Pancreas (tissue), 10 donors: Measurements from ENCODE around the gene TFR2. TPM values are rescaled to one million over a fixed set of nuclear protein-coding genes. Genes with fewer than 3 reads are reported as not detected.
A peak's percentile ranks its signal among the peaks of the same experiment; 100 is the strongest.
"Not testable (repeated sequence)": the region's sequence is repeated elsewhere in the genome, so short reads cannot be mapped to it uniquely, and the experiment has no call there.

Experiments
- ATAC-seq, 4 donors: fragments of 200-7000 bp; cut with Tn5 transposase; one replicate each; pipeline versions ENCODE4 v1.8.0 to v1.9.1; 2020; ENCODE audit warnings: mild to moderate bottlenecking in 4 of 4, moderate library complexity in 4 of 4
- DNase-seq, 6 donors: peaks; one replicate each; pipeline ENCODE4 v3.0.0-alpha.2; 2020
- FAIRE-seq: peaks from 2 replicates; lab custom pipeline; 2012; peaks lifted over from hg19 to GRCh38; lab: Jason Lieb, UNC
- H3K27ac ChIP-seq, 4 donors: fragments of 200-600 bp; sonication (generic); 1 replicate in 3 of 4; 2 replicates in 1 of 4; pipeline versions ENCODE4 v1.5.0 to v1.8.0; 2020
- H3K27me3 ChIP-seq, 4 donors: fragments of 200-600 bp; one replicate each; pipeline ENCODE4 v1.8.0; 2021
- H3K36me3 ChIP-seq, 3 donors: fragments of 200-600 bp; sonication (generic) in 1 of 3; one replicate each; pipeline versions ENCODE4 v1.5.0 to v1.8.0; 2020 to 2021
- H3K4me1 ChIP-seq, 3 donors: fragments of 200-600 bp; one replicate each; pipeline ENCODE4 v1.8.0; 2021
- H3K4me3 ChIP-seq, 4 donors: fragments of 200-600 bp; sonication (generic) in 2 of 4; one replicate each; pipeline versions ENCODE4 v1.5.0 to v1.8.0; 2020 to 2021
- H3K9me3 ChIP-seq, 4 donors: fragments of 200-600 bp; one replicate each; pipeline ENCODE4 v1.8.0; 2021
- WGBS, 2 donors: extraction: QIAGEN DNeasy Blood & Tissue Kit; methylation state at CpG; one replicate each; pipeline ENCODE4 v1.1.7; 2013; 5-methylcytosine and 5-hydroxymethylcytosine counted together
- intact Hi-C, 3 donors: fragments of 100-400 bp; cut with DNase I; formaldehyde crosslinking; loops; one replicate each; pipeline versions ENCODE4 v1.11.1 to v1.14.2; 2022
- polyA plus RNA-seq, 2 donors: library from polyadenylated mRNA; stranded (reverse); fragments of 200-250 nt; gene quantifications; one replicate each; pipeline ENCODE4 v1.2.3, GENCODE V29; 2013
- total RNA-seq, 6 donors: library from RNA; stranded (reverse); fragmentation: NEBNext Ultra II Directional in 4 of 6; extraction: Animal tissue kit (Norgen Biotek cat#: 25700) in 4 of 6; gene quantifications; one replicate each; pipeline versions ENCODE4 v1.2.1 to v1.2.4, GENCODE V29; 2021 to 2023
- TF ChIP-seq, protein P1 (sequence below), 4 donors: fragments of 200-600 bp; sonication (generic) in 3 of 4; IDR thresholded peaks; one replicate each; pipeline versions ENCODE4 v1.5.0 to v1.8.0; 2021; ENCODE audit warnings: antibody characterized with exemption in 4 of 4
- donor health status: healthy with polysubstance abuse.
- donor health status: DM: no; HTN: no; CAD: no; lungs with moderate emphysema.
- donor health status: DM: no; HTN: no; CAD: no.
- donor health status: control.
- donor health status: control.
- donor health status: Bipolar disorder and iron deficiency.
- donor health status: DM: yes; HTN: yes; CAD: no.
- donor health status: DM: no; HTN: no; CAD: no.
- donor health status: DM: no; HTN: no; CAD: no.
- donor health status: DM: yes; HTN: yes; CAD: no.

TFR2 gene
- total and polyA plus RNA-seq, 8 donors = 0.28 to 1.2 (median 1.0) TPM

DNA sequence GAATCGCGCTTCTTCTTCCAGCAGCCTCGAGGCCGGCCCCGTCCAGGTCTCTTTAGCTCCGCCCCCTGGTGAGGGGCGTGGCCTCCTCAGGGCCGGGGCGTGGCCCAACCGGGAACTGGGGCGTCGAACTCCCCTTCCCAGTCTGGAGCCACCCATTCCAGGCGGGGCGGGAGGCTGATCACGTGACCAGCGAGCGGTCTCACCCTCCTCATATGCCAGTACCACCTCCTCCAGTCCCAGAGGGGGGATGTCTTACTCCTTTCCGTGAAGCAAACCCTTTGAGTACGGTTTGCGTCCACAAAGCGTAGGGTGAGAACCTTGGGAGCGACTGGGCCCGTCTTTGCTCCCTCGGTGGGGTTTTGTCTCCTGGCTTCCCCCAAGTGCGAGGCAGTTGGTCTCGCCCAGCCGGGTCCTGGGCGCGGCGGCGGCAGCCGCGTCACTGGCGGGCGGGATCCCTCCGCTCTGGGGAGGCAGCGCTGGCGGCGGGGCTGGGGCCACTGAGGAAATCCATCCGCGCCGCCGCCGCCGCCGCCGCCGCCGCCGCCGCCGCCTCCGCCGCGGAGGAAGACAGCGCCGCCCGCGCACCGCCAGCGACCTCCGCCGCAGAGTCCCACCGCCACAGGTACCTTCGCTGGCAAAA, 32.1 kb upstream of the TFR2 start, which contains the start of gene GNB2:
TSS of gene GNB2 (plus strand) at position 439 of the 640 bp plus-strand sequence. CDS start 2,526 bp downstream, outside the sequence.
- peak; percentile 99 to 100 (median 99) for DNase-seq
- peak; percentile 85 to 90 (median 86) for ATAC-seq
- no peaks in the 10 kb centered on the region for H3K27me3 ChIP-seq
- peak; percentile 77 for FAIRE-seq
- TF ChIP-seq, protein P1, sequence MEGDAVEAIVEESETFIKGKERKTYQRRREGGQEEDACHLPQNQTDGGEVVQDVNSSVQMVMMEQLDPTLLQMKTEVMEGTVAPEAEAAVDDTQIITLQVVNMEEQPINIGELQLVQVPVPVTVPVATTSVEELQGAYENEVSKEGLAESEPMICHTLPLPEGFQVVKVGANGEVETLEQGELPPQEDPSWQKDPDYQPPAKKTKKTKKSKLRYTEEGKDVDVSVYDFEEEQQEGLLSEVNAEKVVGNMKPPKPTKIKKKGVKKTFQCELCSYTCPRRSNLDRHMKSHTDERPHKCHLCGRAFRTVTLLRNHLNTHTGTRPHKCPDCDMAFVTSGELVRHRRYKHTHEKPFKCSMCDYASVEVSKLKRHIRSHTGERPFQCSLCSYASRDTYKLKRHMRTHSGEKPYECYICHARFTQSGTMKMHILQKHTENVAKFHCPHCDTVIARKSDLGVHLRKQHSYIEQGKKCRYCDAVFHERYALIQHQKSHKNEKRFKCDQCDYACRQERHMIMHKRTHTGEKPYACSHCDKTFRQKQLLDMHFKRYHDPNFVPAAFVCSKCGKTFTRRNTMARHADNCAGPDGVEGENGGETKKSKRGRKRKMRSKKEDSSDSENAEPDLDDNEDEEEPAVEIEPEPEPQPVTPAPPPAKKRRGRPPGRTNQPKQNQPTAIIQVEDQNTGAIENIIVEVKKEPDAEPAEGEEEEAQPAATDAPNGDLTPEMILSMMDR (IDR thresholded peaks at IDR 0.05) = no peak
- intact Hi-C loops = no loop called here
- H3K27ac ChIP-seq = peak within 1 kb of the TSS; percentile 93 to 98 (median 97)
- H3K9me3 ChIP-seq = no peaks in the 10 kb centered on the region
- WGBS, 2 donors = 0 to 1% methylated on average over 41 to 65 of the region's 65 CpGs
- H3K4me1 ChIP-seq = no peaks in the 10 kb centered on the region
- peak within 1 kb of the TSS; percentile 87 to 91 (median 90) for H3K4me3 ChIP-seq
- peaks cover 2 to 20% (median 11%) of the 10 kb centered on the region in 3 donors for H3K36me3 ChIP-seq

DNA sequence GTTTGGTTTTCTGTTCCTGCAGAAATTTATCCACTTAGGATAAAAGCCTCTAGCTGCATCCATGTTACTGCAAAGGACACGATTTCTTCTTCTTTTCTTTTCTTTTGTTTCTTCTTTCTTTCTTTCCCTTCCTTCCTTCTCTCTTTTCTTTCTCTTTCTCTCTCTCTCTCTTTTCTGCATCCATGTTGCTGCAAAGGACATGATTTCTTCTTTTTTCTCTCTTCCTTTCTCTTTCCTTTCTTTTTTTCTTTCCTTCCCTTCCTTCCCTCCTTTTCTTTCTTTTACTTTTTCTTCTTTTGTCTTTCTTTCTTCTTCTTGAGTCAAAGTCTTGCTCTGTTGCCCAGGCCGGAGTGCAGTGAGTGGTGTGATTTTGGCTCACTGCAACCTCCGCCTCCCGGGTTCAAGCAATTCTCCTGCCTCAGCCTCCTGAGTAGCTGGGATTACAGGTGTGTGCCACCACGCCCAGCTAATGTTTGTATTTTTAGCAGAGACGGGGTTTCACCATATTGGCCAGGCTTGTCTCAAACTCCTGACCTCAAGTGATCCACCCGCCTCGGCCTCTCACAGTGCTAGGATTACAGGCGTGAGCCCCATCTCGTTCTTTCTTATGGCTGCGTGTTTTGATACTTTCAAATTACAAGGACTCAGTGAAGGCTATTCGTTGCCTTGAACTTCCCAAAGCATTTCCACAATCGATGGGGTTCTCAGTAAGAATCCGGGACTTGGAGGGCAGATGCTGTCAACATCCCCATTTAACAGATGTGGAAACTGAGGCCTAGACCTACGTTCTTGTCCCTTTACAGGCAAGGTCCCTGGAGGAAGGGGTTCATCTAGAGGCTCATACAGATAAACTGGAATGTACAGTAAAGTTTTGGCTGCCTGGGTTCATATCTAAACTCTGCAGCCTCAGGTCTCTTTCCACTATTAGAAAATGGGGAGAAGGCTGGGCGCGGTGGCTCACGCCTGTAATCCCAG, 30.3 kb upstream of the TFR2 start:
- FAIRE-seq (no peak), DNase-seq (no peak), ATAC-seq (no peak)
- no peaks in the 10 kb centered on the region for H3K4me1 ChIP-seq
- TF ChIP-seq, protein P1 (IDR thresholded peaks at IDR 0.05) = no peak
- H3K36me3 ChIP-seq = peaks cover 0 to 2% (median 0%) of the 10 kb centered on the region in 3 donors
- no peak overlapping the region for H3K27ac ChIP-seq
- H3K27me3 ChIP-seq = no peaks in the 10 kb centered on the region
- intact Hi-C loops = no loop called here
- no peaks in the 10 kb centered on the region for H3K9me3 ChIP-seq
- WGBS, 2 donors = 89 to 94% methylated on average over 18 of the region's 18 CpGs
- no peak overlapping the region for H3K4me3 ChIP-seq

DNA sequence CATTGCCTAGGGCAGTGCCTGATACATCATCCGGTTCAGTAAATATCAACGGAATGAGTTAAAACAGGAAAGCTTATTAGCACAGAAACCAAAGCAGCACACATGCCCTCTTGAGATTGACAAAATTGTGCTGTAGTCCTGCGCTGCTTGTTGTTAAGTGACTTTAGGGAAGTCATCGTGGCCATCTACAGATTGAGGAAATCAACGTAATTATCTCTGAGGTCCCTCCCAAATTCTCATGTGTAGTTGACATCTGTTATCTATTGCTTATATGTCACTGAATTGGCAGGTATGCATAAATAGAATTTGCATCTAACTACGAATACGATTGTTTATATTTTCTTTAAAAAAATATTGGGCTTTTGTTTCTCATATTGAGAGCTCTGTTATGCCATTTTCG, 28.7 kb upstream of the TFR2 start:
- H3K36me3 ChIP-seq = no peaks in the 10 kb centered on the region
- ATAC-seq = no peak
- FAIRE-seq = no peak
- TF ChIP-seq, protein P1 (IDR thresholded peaks at IDR 0.05) = no peak
- no peaks in the 10 kb centered on the region for H3K4me1 ChIP-seq
- DNase-seq = no peak
- no peak overlapping the region for H3K27ac ChIP-seq
- H3K27me3 ChIP-seq = no peaks in the 10 kb centered on the region
- H3K9me3 ChIP-seq = no peaks in the 10 kb centered on the region
- intact Hi-C loops = no loop called here
- 56 to 68% methylated on average over 8 of the region's 8 CpGs for WGBS, 2 donors
- no peak overlapping the region for H3K4me3 ChIP-seq

DNA sequence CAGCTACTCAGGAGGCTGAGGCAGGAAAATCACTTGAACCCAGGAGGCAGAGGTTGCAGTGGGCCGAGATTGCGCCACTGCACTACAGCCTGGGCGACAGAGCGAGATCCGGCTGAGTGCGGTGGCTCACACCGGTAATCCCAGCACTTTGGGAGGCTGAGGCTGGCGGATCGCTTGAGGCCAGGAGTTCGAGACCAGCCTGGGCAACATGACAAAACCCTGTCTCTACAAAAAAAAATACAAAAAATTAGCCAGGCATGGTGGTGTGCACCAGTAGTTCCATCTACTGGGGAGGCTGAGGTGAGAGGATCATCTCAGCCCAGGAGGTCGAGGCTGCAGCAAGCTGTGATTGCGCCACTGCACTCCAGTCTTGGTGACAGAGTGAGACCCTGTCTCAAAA, 27.8 kb upstream of the TFR2 start:
- H3K4me1 ChIP-seq, H3K4me3 ChIP-seq, ATAC-seq, H3K27me3 ChIP-seq, H3K36me3 ChIP-seq, H3K9me3 ChIP-seq, intact Hi-C loops, DNase-seq, H3K27ac ChIP-seq, FAIRE-seq: not testable (repeated sequence)
- 92 to 95% methylated on average over 12 of the region's 12 CpGs for WGBS, 2 donors

DNA sequence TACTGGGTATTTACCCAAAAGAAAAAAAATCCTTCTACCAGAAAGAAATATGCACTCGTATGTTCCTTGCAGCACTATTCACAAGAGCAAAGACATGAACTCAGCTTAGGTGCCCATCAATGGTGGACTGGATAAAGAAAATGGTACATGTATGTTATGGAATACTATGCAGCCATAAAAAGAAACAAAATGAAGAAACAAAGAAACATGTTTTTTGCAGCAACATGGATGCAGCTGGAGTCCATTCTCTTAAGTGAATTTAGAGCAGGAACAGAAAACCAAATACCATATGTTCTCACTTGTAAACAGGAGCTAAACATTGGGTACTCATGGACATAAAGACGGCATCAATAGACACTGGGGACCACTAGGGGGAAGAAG, 26.7 kb upstream of the TFR2 start:
- no peak for ATAC-seq
- H3K27ac ChIP-seq = no peak overlapping the region
- H3K36me3 ChIP-seq = no peaks in the 10 kb centered on the region
- 74 to 87% methylated on average over 2 of the region's 2 CpGs for WGBS, 2 donors
- H3K27me3 ChIP-seq = no peaks in the 10 kb centered on the region
- no peak for DNase-seq
- H3K4me3 ChIP-seq = no peak overlapping the region
- TF ChIP-seq, protein P1 (IDR thresholded peaks at IDR 0.05) = no peak
- no peak for FAIRE-seq
- H3K9me3 ChIP-seq = no peaks in the 10 kb centered on the region
- H3K4me1 ChIP-seq = no peaks in the 10 kb centered on the region
- intact Hi-C loops = no loop called here
